Testis (tissue), 2 donors: ENCODE results near the gene TICAM2.

Source experiments
- CTCF ChIP-seq, 3 experiments: fragments of 450-650 bp in 2 of 3; fragments of 200-600 bp in 1 of 3; sonication (generic) in 1 of 3; IDR thresholded peaks; one replicate each; pipeline ENCODE4 v1.5.1; 2016 to 2019; ENCODE audit warnings: antibody characterized with exemption in 3 of 3, mild to moderate bottlenecking in 2 of 3, moderate library complexity in 1 of 3
- POLR2A ChIP-seq: fragments of 450-650 bp; IDR thresholded peaks from one replicate; pipeline ENCODE4 v1.6.1; 2017; ENCODE audit warnings: antibody characterized with exemption, mild to moderate bottlenecking, moderate library complexity

GRCh38 chr5:115541611-115542010, 60.7 kb downstream of the TICAM2 start:
- no peak for TF ChIP-seq CTCF (IDR thresholded peaks at IDR 0.05)
- TF ChIP-seq POLR2A = no peak
